Upper lobe of left lung (tissue), 4 donors: Measurements from ENCODE around the gene HERPUD2.

Source experiments
- POLR2A ChIP-seq, 4 donors: fragments of 450-650 bp; IDR thresholded peaks; one replicate each; pipeline ENCODE4 v1.5.1; 2016 to 2017; ENCODE audit warnings: antibody characterized with exemption in 4 of 4, mild to moderate bottlenecking in 2 of 4
- POLR2AphosphoS5 ChIP-seq, 2 donors: sonication (generic); formaldehyde crosslinking; IDR thresholded peaks; one replicate each; pipeline ENCODE4 v1.5.1; 2017; ENCODE audit warnings: antibody characterized with exemption in 2 of 2
- TF ChIP-seq, protein P1 (sequence below), 6 experiments: fragments of 450-650 bp in 4 of 6; fragments of 200-600 bp in 2 of 6; sonication (generic) in 2 of 6; IDR thresholded peaks; one replicate each; pipeline ENCODE4 v1.5.1; 2016 to 2019; ENCODE audit warnings: antibody characterized with exemption in 6 of 6

DNA sequence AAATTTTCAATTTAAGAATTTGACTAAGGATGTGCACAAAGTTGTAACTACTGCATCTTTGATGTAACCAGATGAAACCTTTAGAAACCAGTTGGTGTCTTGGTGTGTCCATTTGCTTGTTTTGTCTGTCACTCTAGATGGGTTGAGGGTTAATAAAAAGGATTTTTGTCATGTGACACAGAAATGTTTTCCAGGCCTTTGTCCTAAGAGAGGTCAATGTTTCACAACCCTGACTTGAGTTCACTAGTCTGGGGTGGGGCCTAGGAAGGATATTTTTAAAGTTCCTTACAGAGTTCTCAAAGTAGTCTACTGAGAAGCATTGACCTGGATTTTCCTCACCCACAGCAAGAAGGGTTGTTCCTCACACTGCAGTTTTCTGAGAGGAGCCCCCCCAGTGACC lies 90.3 kb downstream of the HERPUD2 start:
- no peak for TF ChIP-seq POLR2A (IDR thresholded peaks at IDR 0.05)
- TF ChIP-seq POLR2AphosphoS5 (IDR thresholded peaks at IDR 0.05), result no peak
- TF ChIP-seq, protein P1, sequence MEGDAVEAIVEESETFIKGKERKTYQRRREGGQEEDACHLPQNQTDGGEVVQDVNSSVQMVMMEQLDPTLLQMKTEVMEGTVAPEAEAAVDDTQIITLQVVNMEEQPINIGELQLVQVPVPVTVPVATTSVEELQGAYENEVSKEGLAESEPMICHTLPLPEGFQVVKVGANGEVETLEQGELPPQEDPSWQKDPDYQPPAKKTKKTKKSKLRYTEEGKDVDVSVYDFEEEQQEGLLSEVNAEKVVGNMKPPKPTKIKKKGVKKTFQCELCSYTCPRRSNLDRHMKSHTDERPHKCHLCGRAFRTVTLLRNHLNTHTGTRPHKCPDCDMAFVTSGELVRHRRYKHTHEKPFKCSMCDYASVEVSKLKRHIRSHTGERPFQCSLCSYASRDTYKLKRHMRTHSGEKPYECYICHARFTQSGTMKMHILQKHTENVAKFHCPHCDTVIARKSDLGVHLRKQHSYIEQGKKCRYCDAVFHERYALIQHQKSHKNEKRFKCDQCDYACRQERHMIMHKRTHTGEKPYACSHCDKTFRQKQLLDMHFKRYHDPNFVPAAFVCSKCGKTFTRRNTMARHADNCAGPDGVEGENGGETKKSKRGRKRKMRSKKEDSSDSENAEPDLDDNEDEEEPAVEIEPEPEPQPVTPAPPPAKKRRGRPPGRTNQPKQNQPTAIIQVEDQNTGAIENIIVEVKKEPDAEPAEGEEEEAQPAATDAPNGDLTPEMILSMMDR (IDR thresholded peaks at IDR 0.05), result no peak
